Activated T-cell treated with anti-CD3 and anti-CD28 coated beads for 4 hours (primary cell): Measurements from ENCODE around the gene COQ7.

Source experiments
- DNase-seq: peaks from one replicate; pipeline ENCODE4 v3.0.0-alpha.2; 2020

The COQ7 gene

DNA sequence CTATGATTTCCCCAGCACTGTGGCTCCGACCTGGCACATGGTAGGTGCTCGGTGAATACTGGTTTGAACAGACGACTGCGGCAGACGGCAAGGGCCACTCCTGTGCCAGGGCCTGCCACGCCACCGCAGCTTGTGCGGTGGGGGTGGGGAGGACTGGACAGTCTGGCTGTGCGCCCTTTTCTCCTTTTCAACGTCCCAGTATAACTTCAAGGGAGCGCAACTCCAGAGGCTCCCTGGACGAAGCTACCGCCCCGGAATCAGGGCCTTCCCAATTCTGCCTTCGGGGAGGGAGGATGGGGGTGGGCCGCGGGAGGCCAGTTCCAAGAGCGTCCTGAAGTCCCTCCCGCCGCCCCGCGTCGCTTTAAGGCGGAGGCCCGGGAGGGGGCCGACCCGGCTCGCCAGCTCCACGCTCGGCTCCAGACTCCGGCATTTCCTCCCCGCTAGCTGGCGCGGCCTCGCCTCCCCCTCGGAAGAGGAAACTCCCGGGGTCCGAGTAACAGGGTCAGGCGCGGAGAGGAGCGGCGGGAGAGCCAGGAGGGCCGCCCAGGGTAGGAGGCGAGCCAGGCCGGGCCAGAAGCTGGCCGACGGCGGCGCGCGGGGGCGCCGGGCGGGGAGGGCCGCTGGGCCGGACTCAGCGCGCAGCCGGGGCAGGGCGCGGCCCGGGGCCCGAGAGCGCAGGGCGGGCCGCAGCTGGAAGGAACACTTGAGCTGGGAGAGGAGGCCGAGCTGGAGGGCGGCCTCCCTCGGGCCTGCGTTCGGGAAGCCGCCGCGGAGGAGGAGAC, 46.4 kb downstream of the COQ7 start, which contains the start of gene ITPRIPL2:
TSS of gene ITPRIPL2 (plus strand) at position 388 of the 782 bp plus-strand sequence. CDS start 498 bp downstream, outside the sequence.
- DNase-seq = no peak

DNA sequence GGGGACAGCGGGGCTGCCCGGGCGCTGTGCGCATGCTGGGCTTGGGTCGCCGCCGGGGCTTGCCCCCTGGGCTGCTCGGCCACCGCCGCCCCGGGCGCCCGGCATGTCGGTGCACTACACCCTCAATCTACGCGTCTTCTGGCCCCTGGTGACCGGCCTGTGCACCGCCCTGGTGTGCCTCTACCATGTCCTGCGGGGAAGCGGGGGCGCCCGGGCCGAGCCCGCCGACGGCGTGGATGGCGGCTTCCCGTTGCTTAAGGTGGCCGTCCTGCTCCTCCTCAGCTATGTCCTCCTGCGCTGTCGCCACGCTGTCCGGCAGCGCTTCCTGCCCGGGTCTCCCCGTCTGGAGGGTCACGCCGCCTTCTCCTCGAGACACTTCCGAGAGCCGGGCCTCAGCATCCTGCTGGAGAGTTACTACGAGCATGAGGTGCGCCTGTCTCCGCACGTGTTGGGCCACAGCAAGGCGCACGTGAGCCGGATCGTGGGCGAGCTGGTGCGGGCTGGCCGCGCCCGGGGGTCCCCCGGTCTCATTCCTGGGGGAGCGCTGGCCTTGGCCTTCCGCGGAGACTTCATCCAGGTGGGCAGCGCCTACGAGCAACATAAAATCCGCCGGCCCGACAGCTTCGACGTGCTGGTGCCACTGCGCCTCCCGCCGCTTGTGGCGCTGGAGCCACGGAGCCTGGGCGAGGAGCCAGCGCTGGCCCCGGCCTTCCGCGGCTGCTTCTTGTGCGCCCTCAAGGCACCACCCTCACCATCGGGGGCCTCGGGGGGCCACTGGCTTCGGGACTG, 47.1 kb downstream of the COQ7 start:
- DNase-seq = no peak

- no peak for DNase-seq
Observed at GRCh38 chr16:19115148-19116021, 48.0 kb downstream of the COQ7 start.

GRCh38 chr16:19116711-19117449, 49.5 kb downstream of the COQ7 start:
- DNase-seq = no peak

DNA sequence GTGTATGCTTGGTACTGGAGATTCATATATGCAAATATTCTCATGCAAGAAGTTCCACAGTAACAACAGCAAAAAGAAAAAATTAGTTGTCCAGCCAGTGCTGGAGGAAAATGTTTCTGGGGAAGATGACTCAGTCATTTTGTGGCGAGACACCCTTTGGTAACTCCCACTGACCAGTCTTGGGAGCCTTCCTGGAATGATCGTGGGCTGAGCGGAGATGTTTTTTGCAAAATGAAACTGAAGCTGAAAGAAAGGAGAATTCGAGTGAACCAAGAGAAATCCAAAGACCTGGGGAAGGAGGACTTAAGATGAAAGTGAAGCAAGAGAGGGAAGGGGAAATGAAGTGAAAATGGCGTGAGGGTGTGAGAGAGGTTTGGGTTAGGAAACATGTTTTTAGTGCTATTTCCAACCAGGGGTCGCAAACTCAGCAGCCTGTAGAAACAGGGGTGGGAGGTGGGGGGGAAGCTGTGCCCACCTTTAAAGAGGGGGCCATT, 51.6 kb downstream of the COQ7 start:
- no peak for DNase-seq

DNA sequence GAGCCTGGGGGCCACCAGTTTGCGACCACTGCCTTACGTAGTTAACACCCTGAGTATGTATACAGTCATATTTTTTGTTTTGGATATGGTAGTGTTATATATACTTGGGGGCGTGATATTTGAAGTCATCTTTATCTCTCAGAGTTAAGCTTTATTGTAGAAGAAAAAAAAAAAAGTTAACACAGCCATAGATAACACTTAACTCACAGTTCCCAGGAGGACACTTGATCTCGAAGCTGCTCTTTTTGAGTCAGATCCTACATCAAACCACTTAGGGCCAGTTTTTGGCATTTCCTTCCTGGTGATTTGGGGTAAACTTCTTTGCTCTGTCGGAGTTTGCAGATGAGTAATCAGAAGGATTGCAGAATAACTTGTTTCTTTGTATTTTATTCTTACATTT, 52.1 kb downstream of the COQ7 start:
- no peak for DNase-seq

GRCh38 chr16:19123535-19124178, 56.2 kb downstream of the COQ7 start:
- no peak for DNase-seq

DNA sequence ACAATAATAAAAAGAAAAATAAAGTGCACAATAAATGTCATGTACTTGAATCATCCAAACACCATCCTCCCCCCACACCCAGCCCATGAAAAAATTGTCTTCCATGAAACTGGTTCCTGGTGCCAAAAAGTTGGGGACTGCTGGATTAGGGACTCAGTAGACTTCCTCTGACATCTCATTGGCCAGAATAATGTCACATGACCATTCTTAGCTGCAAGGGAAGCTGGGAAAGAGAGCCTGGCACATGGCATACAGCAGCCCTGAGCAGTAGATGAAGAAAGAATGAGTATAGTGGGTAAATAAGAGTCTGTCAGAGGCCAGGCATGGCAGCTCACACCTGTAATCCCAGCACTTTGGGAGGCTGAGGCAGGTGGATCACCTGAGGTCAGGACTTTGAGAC, 58.9 kb downstream of the COQ7 start:
- no peak for DNase-seq

- DNase-seq = no peak
Observed at GRCh38 chr16:19127205-19127604, 59.8 kb downstream of the COQ7 start.

- no peak for DNase-seq
Observed at GRCh38 chr16:19127674-19128131, 60.3 kb downstream of the COQ7 start.

DNA sequence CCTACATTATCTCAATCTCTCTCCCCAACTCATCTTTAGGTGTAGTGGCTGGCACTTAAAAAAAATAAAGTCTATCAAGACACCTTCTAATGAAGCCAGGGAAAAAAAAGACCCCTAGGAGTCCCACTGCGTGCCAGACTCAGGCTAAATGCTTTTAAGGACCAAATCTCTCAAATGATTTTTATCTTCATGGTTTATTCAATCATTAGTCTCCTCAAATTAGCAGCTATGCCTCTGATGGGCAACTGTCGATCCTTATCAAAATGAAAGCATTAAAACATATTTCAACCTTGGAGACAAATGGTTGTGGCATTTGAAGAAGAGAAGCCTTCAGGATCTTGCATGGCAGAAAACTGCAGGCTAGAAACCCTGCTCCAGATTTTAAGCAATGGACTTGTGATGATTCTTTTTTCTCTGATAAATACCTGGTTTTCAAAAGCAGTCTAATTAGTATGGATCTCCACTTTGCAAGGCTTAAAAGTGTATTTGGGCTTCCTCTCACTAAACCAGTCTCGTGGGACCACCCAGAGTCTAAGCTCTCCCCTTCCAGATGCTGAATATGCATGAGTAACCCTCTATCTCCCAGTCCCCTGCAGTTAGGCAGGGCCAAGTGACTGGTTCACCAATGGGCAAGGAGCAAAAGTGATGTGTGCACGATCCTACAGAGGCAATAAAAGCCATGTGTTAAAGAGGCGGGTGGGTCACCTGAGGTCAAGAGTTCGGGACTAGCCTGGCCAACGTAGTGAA, 61.2 kb downstream of the COQ7 start:
- no peak for DNase-seq
